Neural progenitor cell (in vitro differentiated cells): Measurements from ENCODE around the gene TOX2.

Experiments used
- EZH2 ChIP-seq: fragments of 200-600 bp; sonication (generic); IDR thresholded peaks from 2 replicates; pipeline ENCODE4 v1.6.1; 2017; ENCODE audit warnings: antibody characterized with exemption, mild to moderate bottlenecking, moderate library complexity
- TF ChIP-seq, protein P1 (sequence below): fragments of 200-600 bp; sonication (generic); IDR thresholded peaks from 2 replicates; pipeline ENCODE4 v1.5.1; 2017; ENCODE audit warnings: antibody characterized with exemption, mild to moderate bottlenecking

DNA sequence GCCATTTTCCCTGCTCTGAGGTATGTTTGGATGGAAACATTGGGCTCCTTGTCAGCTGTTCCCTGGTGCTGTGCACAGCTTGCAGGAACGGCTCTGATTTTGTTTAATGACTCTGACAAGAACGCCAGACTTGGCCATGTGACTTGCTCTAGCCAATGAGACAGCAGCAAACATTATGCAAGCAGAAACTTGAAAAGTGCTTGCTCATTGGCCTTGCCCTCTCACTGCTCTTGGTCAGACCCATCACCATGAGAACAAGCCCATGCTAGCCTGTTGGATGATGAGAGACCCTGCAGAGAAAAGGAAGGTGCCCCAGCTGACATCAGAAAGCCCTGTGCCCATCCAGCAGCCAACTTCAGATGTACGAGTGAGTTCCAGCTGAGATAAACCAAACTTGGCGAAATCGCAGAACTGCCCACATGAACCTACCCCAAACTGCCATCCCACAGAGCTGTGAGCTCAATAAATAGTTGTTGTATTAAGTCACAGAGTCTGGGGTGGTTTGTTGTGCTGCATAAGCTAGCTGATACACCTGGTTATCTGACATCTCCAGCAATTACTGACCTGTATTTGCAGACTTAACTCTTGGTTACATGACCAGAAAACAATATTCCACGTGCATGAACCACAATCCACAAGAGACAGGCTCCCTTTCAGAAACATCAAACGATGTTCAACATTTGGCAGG, 175.5 kb downstream of the TOX2 start:
- TF ChIP-seq EZH2: no peak
- TF ChIP-seq, protein P1, sequence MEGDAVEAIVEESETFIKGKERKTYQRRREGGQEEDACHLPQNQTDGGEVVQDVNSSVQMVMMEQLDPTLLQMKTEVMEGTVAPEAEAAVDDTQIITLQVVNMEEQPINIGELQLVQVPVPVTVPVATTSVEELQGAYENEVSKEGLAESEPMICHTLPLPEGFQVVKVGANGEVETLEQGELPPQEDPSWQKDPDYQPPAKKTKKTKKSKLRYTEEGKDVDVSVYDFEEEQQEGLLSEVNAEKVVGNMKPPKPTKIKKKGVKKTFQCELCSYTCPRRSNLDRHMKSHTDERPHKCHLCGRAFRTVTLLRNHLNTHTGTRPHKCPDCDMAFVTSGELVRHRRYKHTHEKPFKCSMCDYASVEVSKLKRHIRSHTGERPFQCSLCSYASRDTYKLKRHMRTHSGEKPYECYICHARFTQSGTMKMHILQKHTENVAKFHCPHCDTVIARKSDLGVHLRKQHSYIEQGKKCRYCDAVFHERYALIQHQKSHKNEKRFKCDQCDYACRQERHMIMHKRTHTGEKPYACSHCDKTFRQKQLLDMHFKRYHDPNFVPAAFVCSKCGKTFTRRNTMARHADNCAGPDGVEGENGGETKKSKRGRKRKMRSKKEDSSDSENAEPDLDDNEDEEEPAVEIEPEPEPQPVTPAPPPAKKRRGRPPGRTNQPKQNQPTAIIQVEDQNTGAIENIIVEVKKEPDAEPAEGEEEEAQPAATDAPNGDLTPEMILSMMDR: no peak
